ENCODE data around the gene ABCD1.
A peak's percentile ranks its signal among the peaks of the same experiment; 100 is the strongest.
"Not testable (repeated sequence)": the region's sequence is repeated elsewhere in the genome, so short reads cannot be mapped to it uniquely, and the experiment has no call there.

ABCD1 gene

DNA sequence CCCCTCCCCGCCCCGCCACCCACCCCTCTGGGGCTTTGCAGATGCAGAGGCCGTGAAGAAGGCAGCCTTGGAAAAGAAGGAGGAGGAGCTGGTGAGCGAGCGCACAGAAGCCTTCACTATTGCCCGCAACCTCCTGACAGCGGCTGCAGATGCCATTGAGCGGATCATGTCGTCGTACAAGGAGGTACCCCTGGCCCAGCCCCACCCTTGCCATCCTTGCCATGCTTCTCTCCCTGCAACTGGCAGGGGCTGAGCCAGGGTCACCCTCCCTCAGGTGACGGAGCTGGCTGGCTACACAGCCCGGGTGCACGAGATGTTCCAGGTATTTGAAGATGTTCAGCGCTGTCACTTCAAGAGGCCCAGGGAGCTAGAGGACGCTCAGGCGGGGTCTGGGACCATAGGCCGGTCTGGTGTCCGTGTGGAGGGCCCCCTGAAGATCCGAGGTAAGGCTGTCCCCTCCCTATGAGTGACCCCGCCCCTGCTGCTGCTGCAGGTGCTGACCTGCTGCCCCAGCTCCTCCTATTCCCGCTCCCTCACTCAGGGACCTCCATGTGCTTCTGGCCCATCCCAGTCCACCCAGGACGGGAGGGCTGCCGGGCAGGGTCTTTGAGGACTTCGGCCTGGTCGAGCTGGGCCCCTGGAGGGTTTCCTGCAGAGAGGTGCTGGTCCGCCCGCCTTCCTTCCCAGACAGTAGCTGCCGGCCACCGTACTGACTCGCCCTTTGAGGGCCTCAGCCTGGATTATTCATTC lies 11.6 kb downstream of the ABCD1 start:
- no peak for DNase-seq

DNA sequence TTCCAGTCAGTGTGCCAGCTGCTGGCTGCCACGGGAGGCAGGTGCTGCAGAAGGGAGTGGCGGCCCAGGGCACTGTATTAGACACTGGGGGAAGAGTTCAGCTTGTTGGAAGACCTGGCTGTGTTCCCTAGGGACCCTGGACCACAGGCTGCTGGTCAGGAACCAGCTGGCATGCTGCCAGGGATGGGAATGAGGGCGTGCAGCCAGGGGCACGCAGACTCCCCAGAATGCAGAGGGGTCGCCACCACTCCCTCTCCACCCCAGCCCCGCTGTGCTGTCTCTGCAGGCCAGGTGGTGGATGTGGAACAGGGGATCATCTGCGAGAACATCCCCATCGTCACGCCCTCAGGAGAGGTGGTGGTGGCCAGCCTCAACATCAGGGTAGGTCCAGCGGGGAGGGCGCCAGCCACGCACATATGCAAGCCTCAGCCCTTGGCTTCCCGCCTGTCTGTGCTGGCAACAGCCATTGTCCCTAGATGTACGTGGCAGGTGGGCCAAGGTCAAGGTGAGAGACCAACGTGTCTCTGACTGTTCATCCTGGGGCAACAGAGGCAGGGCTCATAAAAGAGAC lies 12.3 kb downstream of the ABCD1 start:
- DNase-seq, result no peak

DNA sequence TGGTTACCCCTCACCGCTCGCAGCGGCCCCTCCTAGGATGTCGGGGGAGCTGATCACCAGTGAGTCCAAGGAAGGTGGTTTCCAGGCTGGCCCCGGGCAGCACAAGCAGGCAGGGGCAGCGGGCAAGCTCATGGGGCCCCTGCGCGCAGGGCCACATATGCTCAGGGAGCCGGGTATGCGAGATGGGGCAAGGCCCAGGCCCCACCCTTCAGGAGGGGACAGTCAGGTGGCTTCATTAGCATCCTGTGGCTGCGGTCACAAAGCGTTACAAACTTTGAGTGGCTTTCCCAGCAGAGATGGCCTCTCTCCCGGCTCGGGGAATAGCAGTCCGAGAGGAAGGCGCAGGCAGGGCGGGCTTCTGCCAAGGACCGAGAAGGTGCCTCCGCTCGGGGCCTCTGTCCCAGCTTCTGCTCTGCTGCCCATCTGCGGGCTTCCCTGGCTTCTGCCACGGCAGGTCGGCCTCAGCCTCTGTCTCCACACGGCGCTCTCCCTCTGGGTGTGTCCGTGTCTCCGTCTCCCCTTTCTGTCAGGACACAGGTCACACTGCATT lies 13.5 kb downstream of the ABCD1 start:
- DNase-seq, result no peak

DNA sequence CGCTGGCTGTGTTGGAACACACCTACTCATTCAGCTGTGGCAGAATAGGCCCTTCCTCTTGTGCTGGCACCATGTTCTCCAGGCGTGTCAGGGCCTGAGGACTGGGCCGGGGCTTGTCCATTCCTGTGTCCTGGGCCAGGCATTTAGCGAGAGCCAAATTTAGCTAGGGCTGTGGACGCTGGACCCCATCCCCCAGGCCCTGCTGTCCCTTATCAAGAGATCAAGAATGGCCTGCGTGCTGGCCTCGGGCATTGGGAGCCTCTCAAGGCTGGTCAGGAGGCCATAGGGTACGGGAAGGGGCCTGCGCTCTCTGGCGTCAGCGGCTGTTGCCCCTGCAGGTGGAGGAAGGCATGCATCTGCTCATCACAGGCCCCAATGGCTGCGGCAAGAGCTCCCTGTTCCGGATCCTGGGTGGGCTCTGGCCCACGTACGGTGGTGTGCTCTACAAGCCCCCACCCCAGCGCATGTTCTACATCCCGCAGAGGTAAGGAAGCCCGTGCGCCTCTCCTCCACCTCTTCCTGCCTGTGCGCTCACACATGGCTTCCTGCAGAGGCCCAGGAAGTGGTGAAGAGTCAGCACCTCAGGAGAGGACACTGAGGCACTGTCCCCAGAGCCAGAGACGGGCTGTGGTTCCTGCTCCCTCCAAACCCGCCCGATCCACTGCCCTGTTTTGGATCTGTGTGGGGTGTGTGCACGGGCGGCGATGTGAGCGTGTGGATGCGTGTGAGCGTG lies 15.3 kb downstream of the ABCD1 start:
- DNase-seq, result no peak

DNA sequence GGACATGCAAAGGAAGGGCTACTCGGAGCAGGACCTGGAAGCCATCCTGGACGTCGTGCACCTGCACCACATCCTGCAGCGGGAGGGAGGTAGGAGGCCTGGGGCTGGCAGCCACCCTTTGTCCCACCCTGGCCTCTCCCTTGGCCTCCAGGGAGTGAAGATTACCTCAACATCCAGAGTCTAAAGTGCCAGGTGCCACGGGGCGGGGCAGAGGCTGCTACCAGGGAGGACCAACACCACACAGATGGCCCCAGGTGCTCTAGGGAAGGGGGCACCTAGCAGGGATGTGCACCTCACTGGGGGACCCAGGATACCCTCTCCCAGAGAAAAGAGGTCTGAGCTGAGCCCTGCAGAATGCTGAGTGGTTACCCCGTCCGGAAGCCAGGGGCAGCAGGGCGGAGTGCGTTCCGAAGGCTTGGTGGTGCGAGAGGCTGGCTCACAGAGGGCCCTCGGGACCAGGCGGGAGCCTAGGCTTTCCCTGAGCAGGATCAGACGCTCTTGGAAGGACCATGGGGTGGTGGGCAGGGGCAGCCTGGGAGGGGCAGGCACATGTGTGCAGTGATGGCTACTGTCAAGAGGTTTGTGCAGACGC lies 16.1 kb downstream of the ABCD1 start:
- DNase-seq, result no peak

DNA sequence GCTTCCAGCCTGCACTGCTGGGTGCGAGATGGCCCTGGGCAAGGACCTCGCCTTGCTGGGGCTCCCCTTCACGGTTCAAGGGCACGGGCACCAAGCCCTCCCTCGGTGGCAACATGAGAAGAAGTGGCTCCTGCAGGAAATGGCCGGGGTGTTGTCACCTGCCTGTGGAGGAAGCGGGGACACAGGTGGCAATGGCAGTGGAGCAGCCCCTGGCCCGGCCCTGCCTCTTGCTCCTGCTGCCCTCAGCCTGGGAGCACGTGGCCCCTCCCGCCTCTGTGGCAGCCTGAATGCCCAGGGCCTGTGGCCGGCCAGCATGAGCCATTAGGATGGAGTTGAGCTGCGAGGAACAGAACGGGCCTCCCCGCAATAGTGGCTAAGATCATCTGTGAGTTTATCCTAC lies 16.8 kb downstream of the ABCD1 start:
- DNase-seq, result no peak

DNA sequence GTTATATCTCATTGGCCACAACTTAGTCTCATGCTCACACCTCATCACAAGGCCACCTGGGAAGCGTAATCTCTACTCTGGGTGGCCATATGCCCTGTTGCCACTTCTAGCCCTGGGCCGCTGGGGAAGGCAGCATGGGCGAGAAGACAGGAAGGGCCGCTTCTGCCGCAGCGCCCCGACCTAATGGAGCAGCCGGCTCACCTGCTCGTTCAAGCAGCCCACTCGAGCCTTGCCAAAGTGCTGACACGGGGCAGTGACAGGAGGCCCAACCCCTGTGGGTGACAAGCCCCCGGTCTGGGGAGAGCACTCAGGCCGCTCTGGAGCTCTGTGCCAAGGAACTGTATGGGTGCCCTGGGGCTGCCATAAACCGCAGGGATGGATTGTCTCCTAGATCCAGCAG lies 17.5 kb downstream of the ABCD1 start:
- DNase-seq, result not testable (repeated sequence)

GRCh38 chrX:153742796-153743467 lies 18.3 kb downstream of the ABCD1 start:
- DNase-seq, result not testable (repeated sequence)

DNA sequence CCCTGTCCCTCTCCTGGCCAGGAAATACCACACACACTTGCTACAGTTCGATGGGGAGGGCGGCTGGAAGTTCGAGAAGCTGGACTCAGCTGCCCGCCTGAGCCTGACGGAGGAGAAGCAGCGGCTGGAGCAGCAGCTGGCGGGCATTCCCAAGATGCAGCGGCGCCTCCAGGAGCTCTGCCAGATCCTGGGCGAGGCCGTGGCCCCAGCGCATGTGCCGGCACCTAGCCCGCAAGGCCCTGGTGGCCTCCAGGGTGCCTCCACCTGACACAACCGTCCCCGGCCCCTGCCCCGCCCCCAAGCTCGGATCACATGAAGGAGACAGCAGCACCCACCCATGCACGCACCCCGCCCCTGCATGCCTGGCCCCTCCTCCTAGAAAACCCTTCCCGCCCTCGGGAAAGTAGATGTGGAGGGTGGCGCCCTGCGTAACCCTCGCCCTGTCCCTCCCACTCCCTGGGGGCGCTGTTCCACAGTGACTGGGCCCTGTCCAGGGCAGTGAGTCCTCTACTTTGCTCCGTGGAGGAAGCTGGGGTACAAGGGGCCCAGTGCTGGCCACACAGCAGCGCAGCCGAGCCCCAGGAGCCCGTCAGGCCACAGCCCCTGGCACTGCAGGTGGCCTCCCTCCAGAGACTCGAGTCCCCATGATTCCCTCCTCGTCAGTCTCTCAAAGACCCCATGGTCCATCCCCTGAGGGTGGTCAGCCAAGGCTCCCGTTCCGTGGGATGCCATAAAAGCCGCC lies 19.0 kb downstream of the ABCD1 start:
- peak; percentile 15 for DNase-seq

- peak; percentile 56 for DNase-seq
These were observed 19.8 kb downstream of the ABCD1 start for GRCh38 chrX:153744210-153745066.

GRCh38 chrX:153745067-153745433 lies 20.4 kb downstream of the ABCD1 start:
- DNase-seq, result not testable (repeated sequence)

DNA sequence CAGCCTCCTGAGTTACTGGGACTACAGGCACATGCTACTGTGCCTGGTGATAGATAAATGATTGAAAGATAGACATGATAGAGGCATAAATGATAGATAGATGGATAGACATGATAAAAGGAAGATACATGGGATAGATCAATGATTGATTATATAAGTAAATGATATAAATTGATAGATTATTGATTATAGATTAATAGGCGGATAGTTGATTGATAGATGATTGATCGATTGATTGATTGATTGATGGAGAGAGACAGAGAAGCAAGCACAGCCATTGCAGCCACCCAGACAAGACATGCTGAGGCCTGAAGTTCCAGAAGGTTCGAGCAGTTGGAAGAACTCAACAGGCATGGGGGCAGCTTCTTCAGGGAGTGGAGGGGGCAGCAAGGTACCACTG lies 21.7 kb downstream of the ABCD1 start:
- DNase-seq, result no peak

- not testable (repeated sequence) for DNase-seq
These were observed 22.3 kb downstream of the ABCD1 start for GRCh38 chrX:153746991-153747390.

- DNase-seq, result not testable (repeated sequence)
These were observed 24.4 kb downstream of the ABCD1 start for GRCh38 chrX:153749017-153749416.

DNA sequence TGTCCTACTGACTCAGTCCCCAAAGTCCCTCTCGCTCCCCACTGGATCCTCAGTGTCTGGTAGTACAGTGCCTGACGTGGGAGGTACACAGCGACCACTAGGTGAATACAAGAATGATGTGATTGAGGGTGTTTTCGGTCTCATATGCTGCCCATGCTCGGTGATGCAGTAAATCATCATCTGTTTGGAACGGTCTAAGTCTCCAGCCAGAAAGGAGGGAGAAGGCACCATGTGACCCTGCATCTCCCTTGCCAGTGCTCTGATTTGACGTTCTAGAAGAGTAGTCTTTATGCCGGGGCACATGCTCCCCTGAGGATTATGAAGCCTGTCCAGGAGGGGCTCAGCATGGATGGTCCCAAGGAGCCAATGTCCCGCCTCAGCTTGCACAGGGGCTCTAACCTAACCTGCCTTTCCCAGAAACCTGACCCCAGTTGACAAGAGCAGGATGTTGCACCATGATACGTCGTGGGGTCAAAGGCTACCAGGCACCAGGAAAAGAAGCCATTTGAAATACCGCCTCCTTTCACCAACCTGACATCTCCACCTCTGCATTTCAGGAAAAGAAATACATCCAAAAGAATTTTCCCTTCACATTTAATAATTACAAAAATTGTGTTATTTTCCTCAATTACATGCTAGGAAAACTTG lies 25.6 kb downstream of the ABCD1 start:
- DNase-seq, result no peak

- peak; percentile 21 for DNase-seq
These were observed 30.5 kb downstream of the ABCD1 start for GRCh38 chrX:153755136-153755535.

DNA sequence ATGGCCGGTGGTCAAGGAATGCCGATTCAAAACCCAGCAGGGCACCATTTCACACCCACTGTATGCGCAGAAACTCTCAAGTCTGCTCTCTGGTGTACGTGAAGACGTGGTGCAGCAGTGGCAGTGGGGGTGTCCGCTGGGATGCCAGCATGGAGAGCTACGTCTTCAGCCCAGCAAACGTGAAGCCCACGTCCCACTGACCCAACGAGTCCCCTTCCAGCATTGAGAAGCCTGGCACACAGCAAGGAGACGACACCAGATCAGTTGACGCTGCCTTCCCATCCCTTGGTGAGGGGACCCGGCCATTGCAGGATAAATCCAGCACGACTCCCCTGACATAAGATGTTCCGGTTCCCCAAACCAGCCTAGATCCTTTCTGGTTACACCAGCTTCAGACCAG lies 37.2 kb downstream of the ABCD1 start:
- DNase-seq, result no peak

GRCh38 chrX:153762626-153763173 lies 38.0 kb downstream of the ABCD1 start:
- DNase-seq, result no peak

- no peak for DNase-seq
These were observed 38.8 kb downstream of the ABCD1 start for GRCh38 chrX:153763298-153763932.

Data from RPMI8226 (cell line).